ENCODE measurements around the gene SYNGR4.

DNA sequence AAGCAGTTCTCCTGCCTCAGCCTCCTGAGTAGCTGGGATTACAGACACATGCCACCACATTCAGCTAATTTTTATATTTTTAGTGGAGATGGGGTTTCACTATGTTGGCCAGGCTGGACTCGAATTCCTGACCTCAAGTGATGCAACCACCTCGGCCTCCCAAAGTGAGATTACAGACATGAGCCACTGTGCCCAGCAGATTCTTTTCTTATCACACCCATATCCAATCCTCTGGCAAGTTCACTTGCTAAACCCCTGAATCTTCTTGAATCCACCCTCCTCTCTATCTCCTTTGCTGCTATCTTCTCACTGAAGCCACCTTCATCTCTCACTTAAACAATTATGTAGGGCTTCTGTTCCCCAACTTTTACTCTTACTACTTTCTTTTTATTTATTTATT is 18.0 kb upstream of the SYNGR4 start:
- TF ChIP-seq, protein P1, sequence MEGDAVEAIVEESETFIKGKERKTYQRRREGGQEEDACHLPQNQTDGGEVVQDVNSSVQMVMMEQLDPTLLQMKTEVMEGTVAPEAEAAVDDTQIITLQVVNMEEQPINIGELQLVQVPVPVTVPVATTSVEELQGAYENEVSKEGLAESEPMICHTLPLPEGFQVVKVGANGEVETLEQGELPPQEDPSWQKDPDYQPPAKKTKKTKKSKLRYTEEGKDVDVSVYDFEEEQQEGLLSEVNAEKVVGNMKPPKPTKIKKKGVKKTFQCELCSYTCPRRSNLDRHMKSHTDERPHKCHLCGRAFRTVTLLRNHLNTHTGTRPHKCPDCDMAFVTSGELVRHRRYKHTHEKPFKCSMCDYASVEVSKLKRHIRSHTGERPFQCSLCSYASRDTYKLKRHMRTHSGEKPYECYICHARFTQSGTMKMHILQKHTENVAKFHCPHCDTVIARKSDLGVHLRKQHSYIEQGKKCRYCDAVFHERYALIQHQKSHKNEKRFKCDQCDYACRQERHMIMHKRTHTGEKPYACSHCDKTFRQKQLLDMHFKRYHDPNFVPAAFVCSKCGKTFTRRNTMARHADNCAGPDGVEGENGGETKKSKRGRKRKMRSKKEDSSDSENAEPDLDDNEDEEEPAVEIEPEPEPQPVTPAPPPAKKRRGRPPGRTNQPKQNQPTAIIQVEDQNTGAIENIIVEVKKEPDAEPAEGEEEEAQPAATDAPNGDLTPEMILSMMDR (IDR thresholded peaks at IDR 0.05), result no peak
- no peak for TF ChIP-seq EP300 (IDR thresholded peaks at IDR 0.05)
- no peak for TF ChIP-seq POLR2A (IDR thresholded peaks at IDR 0.05)
- TF ChIP-seq POLR2AphosphoS5 (IDR thresholded peaks at IDR 0.05), result no peak

Data from upper lobe of left lung (tissue), 4 donors.